T-helper 17 cell (primary cell): ENCODE measurements around the gene PELI3. TPM values are rescaled to one million over a fixed set of nuclear protein-coding genes. Genes with fewer than 3 reads are reported as not detected.

Experiments used
- ATAC-seq: fragments of 150-1000 bp; cut with Tn5 transposase; 2 replicates; pipeline ENCODE4 v1.10.0; 2021; ENCODE audit warnings: mild to moderate bottlenecking, moderate library complexity
- DNase-seq, 3 donors: peaks; one replicate each; pipeline versions ENCODE4 v3.0.0 to v3.0.0-alpha.2; 2020 to 2021
- H3K9me3 ChIP-seq: one replicate; pipeline ENCODE4 v1.7.0; 2013; ENCODE audit warnings: low read length, mild to moderate bottlenecking; ENCODE audit not compliant: control insufficient read depth, poor library complexity, severe bottlenecking
- H3K27ac Mint-ChIP-seq: one replicate; pipeline ENCODE4 v1.8.0; 2022; ENCODE audit warnings: mild to moderate bottlenecking, moderate library complexity, mixed read lengths
- H3K27me3 Mint-ChIP-seq: one replicate; pipeline ENCODE4 v1.8.0; 2022; ENCODE audit warnings: mixed read lengths
- H3K36me3 Mint-ChIP-seq: one replicate; pipeline ENCODE4 v1.8.0; 2022; ENCODE audit warnings: low read depth, mixed read lengths
- H3K4me1 Mint-ChIP-seq: one replicate; pipeline ENCODE4 v1.8.0; 2022; ENCODE audit warnings: mild to moderate bottlenecking, mixed read lengths
- H3K4me3 Mint-ChIP-seq: one replicate; pipeline ENCODE4 v1.8.0; 2022; ENCODE audit warnings: mild to moderate bottlenecking, moderate library complexity, mixed read lengths
- total RNA-seq, 4 donors: library from RNA in 2 of 4; stranded (reverse) in 2 of 4; gene quantifications; one replicate each; pipeline ENCODE4 v1.2.3 and lab custom pipeline; 2022 to 2026

PELI3 gene
- total RNA-seq, 2 donors from 2014 or later: 11.3 to 13.3 TPM

DNA sequence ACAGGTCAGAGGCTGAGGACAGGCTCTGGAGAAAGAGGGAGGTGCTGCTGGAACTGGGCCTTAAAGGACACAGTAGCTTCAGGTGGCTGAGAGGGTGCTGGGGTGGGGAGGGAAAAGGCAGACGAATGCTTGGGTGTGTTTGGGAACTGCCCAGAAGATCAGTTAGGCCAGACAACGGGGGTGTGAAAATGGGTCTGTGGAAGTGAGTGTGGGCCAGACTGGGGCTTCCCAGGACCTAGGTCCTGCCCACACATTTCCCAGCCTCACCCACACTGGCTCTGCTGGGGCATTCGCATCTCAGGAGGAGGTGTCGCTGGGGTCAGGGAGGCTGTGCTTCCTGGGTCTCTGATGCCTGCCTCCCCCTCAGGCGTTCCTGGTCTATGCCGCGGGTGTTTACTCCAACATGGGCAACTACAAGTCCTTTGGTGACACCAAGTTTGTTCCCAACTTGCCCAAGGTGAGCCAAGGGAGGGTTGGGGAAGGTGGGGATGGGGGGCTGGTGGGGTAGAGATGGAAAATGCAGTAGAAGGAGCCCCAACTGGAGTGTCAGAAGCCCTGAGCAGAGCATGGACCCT is 18.2 kb downstream of the PELI3 start:
- H3K36me3 Mint-ChIP-seq: peaks cover 3% of the 10 kb centered on the region
- DNase-seq: no peak
- H3K27ac Mint-ChIP-seq: no peak overlapping the region
- H3K9me3 ChIP-seq: no peaks in the 10 kb centered on the region
- ATAC-seq: no peak
- no peak overlapping the region for H3K4me3 Mint-ChIP-seq
- H3K4me1 Mint-ChIP-seq: peaks cover 8% of the 10 kb centered on the region
- H3K27me3 Mint-ChIP-seq: no peaks in the 10 kb centered on the region

DNA sequence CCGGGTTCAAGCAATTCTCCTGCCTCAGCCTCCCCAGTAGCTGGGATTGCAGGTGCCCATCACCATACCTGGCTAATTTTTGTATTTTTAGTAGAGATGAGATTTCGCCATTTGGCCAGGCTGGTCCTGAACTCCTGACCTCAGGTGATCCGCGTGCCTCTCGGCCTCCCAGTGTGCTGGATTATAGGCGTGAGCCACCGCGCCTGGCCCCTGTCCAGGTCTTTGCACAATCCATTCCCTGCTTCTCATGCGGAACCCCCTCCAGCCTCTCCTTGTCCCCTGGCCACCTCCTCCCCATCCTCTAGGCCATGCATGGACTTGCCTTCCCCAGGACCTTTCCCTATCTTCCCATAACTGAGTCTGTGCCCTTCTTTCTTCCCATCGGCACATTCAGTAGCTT is 22.3 kb downstream of the PELI3 start:
- H3K9me3 ChIP-seq: no peaks in the 10 kb centered on the region
- H3K4me3 Mint-ChIP-seq: no peak overlapping the region
- ATAC-seq: no peak
- H3K4me1 Mint-ChIP-seq: peaks cover 2% of the 10 kb centered on the region
- peaks cover 6% of the 10 kb centered on the region for H3K36me3 Mint-ChIP-seq
- H3K27me3 Mint-ChIP-seq: no peaks in the 10 kb centered on the region
- no peak overlapping the region for H3K27ac Mint-ChIP-seq
- no peak for DNase-seq

DNA sequence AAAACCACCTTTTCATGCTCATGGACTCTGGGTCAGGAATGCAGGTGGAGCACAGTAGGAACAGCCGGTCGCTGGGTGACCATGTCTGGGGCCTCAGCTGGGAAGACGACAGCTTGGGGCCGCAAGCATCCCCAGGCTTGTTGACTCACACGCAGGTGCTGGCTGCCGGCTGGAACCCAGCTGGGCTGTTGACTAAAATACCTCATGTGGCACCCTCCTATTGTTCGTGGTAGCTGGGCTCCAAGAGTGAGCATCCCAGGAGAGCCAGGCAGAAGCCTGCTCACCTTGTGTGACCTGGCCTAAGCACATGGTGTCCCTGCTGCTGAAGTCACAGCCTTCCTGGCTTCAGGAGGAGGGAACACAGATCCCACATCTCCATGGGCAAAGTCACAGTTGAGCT is 22.9 kb downstream of the PELI3 start:
- Mint-ChIP-seq H3K4me3 (no peak overlapping the region), H3K36me3 (peaks cover 6% of the 10 kb centered on the region), H3K27me3 (no peaks in the 10 kb centered on the region), H3K4me1 (peaks cover 2% of the 10 kb centered on the region), H3K27ac (peak overlapping the region; percentile 19)
- no peaks in the 10 kb centered on the region for H3K9me3 ChIP-seq
- DNase-seq (no peak), ATAC-seq (no peak)

GRCh38 chr11:66491315-66491935 is 24.7 kb downstream of the PELI3 start:
- H3K9me3 ChIP-seq: no peaks in the 10 kb centered on the region
- H3K4me3 Mint-ChIP-seq: no peak overlapping the region
- H3K36me3 Mint-ChIP-seq: peaks cover 6% of the 10 kb centered on the region
- H3K4me1 Mint-ChIP-seq: peaks cover 2% of the 10 kb centered on the region
- DNase-seq: no peak
- no peak for ATAC-seq
- H3K27me3 Mint-ChIP-seq: no peaks in the 10 kb centered on the region
- H3K27ac Mint-ChIP-seq: no peak overlapping the region

GRCh38 chr11:66492161-66492865 is 25.6 kb downstream of the PELI3 start:
- Mint-ChIP-seq H3K27ac (no peak overlapping the region), H3K4me3 (no peak overlapping the region), H3K27me3 (no peaks in the 10 kb centered on the region), H3K36me3 (peaks cover 6% of the 10 kb centered on the region), H3K4me1 (peaks cover 2% of the 10 kb centered on the region)
- no peak for ATAC-seq
- H3K9me3 ChIP-seq: no peaks in the 10 kb centered on the region
- no peak for DNase-seq

- DNase-seq (no peak), ATAC-seq (no peak)
- Mint-ChIP-seq H3K27ac (no peak overlapping the region), H3K4me1 (peaks cover 2% of the 10 kb centered on the region), H3K36me3 (peaks cover 6% of the 10 kb centered on the region), H3K27me3 (no peaks in the 10 kb centered on the region), H3K4me3 (no peak overlapping the region)
- H3K9me3 ChIP-seq: no peaks in the 10 kb centered on the region
Measured at GRCh38 chr11:66493130-66493529, 26.4 kb downstream of the PELI3 start.

GRCh38 chr11:66494458-66494857 is 27.8 kb downstream of the PELI3 start:
- H3K9me3 ChIP-seq: no peaks in the 10 kb centered on the region
- H3K4me1 Mint-ChIP-seq: peaks cover 2% of the 10 kb centered on the region
- no peaks in the 10 kb centered on the region for H3K27me3 Mint-ChIP-seq
- H3K4me3 Mint-ChIP-seq: no peak overlapping the region
- ATAC-seq (no peak), DNase-seq (no peak)
- no peak overlapping the region for H3K27ac Mint-ChIP-seq
- H3K36me3 Mint-ChIP-seq: peaks cover 3% of the 10 kb centered on the region

GRCh38 chr11:66494935-66495334 is 28.2 kb downstream of the PELI3 start:
- H3K4me1 Mint-ChIP-seq: peaks cover 2% of the 10 kb centered on the region
- no peaks in the 10 kb centered on the region for H3K9me3 ChIP-seq
- no peak overlapping the region for H3K4me3 Mint-ChIP-seq
- DNase-seq: no peak
- no peak for ATAC-seq
- H3K27ac Mint-ChIP-seq: no peak overlapping the region
- peaks cover 3% of the 10 kb centered on the region for H3K36me3 Mint-ChIP-seq
- H3K27me3 Mint-ChIP-seq: no peaks in the 10 kb centered on the region

DNA sequence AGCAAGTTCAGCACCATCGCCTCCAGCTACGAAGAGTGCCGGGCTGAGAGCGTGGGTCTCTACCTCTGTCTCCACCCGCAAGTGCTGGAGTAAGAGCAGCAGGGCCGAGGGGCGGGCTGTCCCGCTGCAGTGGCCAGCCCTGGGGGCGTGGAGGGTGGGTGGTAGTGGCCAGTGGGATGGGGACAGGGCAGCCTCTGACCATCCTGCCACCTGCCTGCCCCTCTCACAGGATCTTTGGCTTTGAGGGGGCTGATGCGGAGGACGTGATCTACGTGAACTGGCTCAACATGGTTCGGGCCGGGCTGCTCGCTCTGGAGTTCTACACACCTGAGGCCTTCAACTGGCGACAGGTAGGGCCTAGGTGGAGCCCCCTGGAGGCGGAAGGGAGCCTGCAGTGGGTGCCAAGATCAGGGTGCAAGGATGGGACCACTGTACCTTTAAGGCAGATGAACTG is 28.7 kb downstream of the PELI3 start:
- ATAC-seq (no peak), DNase-seq (no peak)
- H3K36me3 Mint-ChIP-seq: peaks cover 3% of the 10 kb centered on the region
- no peak overlapping the region for H3K4me3 Mint-ChIP-seq
- no peak overlapping the region for H3K27ac Mint-ChIP-seq
- H3K27me3 Mint-ChIP-seq: no peaks in the 10 kb centered on the region
- peaks cover 2% of the 10 kb centered on the region for H3K4me1 Mint-ChIP-seq
- no peaks in the 10 kb centered on the region for H3K9me3 ChIP-seq

- Mint-ChIP-seq H3K36me3 (peaks cover 3% of the 10 kb centered on the region), H3K27me3 (no peaks in the 10 kb centered on the region), H3K4me3 (no peak overlapping the region), H3K27ac (no peak overlapping the region), H3K4me1 (peaks cover 2% of the 10 kb centered on the region)
- no peak for DNase-seq
- ATAC-seq: no peak
- H3K9me3 ChIP-seq: no peaks in the 10 kb centered on the region
Measured at GRCh38 chr11:66497206-66497605, 30.5 kb downstream of the PELI3 start.

GRCh38 chr11:66498506-66498905 is 31.8 kb downstream of the PELI3 start:
- no peak overlapping the region for H3K27ac Mint-ChIP-seq
- no peak overlapping the region for H3K4me3 Mint-ChIP-seq
- ATAC-seq (no peak), DNase-seq (no peak)
- H3K4me1 Mint-ChIP-seq: no peaks in the 10 kb centered on the region
- no peaks in the 10 kb centered on the region for H3K36me3 Mint-ChIP-seq
- no peaks in the 10 kb centered on the region for H3K27me3 Mint-ChIP-seq
- H3K9me3 ChIP-seq: no peaks in the 10 kb centered on the region

GRCh38 chr11:66505276-66505816 is 38.6 kb downstream of the PELI3 start:
- DNase-seq: no peak
- H3K4me3 Mint-ChIP-seq: no peak overlapping the region
- H3K9me3 ChIP-seq: no peaks in the 10 kb centered on the region
- H3K4me1 Mint-ChIP-seq: peaks cover 2% of the 10 kb centered on the region
- H3K27ac Mint-ChIP-seq: no peak overlapping the region
- no peaks in the 10 kb centered on the region for H3K27me3 Mint-ChIP-seq
- H3K36me3 Mint-ChIP-seq: peaks cover 3% of the 10 kb centered on the region
- ATAC-seq: no peak

DNA sequence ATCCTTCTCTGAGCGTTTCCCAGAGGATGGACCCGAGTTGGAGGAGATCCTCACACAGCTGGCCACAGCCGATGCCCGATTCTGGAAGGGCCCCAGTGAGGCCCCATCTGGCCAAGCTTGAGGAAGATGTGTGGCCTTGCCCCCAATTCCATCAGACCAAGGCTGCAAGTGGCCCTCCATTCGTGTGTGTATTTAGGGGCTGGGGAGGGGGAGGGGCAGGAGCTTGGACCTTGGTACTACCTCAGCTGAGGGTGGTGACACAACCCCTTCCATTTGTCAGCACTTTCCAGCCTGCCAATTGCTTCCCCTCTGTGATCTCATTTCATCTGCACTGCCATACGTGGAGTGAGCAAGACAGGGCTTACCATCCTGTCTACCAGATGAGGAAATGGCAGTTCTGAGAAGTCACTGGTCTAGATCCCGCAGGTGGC is 42.4 kb downstream of the PELI3 start:
- H3K36me3 Mint-ChIP-seq: peaks cover 5% of the 10 kb centered on the region
- peak overlapping the region; percentile 12 for H3K4me3 Mint-ChIP-seq
- peaks cover 14% of the 10 kb centered on the region for H3K4me1 Mint-ChIP-seq
- H3K27ac Mint-ChIP-seq: no peak overlapping the region
- no peaks in the 10 kb centered on the region for H3K27me3 Mint-ChIP-seq
- ATAC-seq (no peak), DNase-seq (no peak)
- no peaks in the 10 kb centered on the region for H3K9me3 ChIP-seq
